ENCODE results near the gene MMAB. TPM values are rescaled to one million over a fixed set of nuclear protein-coding genes. Genes with fewer than 3 reads are reported as not detected.

MMAB gene
- total RNA-seq = 10 to 100 TPM; 13.5 to 24.7 (median 20.1) TPM
- 10 to 100 TPM; 26.6 to 43.3 TPM for polyA plus RNA-seq
- 21.0 reads per million, percentile 51 among the genes with 10 or more reads in this experiment for total RNA-seq

GRCh38 chr12:109573029-109573913, at the start of gene MMAB, which contains the start of gene MVK:
MMAB (minus strand) TSS chr12:109573504; CDS start chr12:109573480, 24 bp downstream.
MVK (plus strand) TSS chr12:109573794; CDS start chr12:109574823, 1,029 bp downstream.
- H3K27ac ChIP-seq (ENCODE audit: low read depth, low read length) = peak within 1 kb of the TSS; percentile 95
- intact Hi-C loops (cut with micrococcal nuclease) = loop anchor here (1.0 to 10.0 kb wide), 14 partner anchors 96 to 1812 kb away; partner anchors contain the start of genes FAM222A (in 2 of the 2), FICD (in 2 of the 2), GLTP (in 2 of the 2) and KCTD10 (in 2 of the 2)
- CTCF ChIA-PET = interaction anchor here (0.6 to 2.0 kb wide), 3 partner anchors 25 to 1649 kb away, joined by 3 to 7 read pairs (median 5); no protein-coding TSS in a partner anchor
- POLR2A ChIA-PET = interaction anchor here (0.5 to 1.6 kb wide), 4 partner anchors 17 to 290 kb away, joined by 3 to 9 read pairs (median 4); partner anchors contain the start of genes KCTD10 and UBE3B
- ATAC-seq = peak; percentile 97
- Mint-ChIP-seq H3K4me3 (peak within 1 kb of the TSS; percentile 90 to 97 (median 94)), H3K36me3 (peaks cover 0 to 28% (median 8%) of the 10 kb centered on the region in 5 donors), H3K4me1 (peaks cover 9 to 39% (median 36%) of the 10 kb centered on the region in 7 donors), H3K27me3 (no peaks in the 10 kb centered on the region), H3K9me3 (peaks cover 0 to 3% (median 0%) of the 10 kb centered on the region in 11 donors), H3K27ac (peak within 1 kb of the TSS; percentile 87 to 100 (median 95))
- H3K4me3 ChIP-seq (ENCODE audit: low read length) = peak within 1 kb of the TSS; percentile 75
- DNase-seq = peak; percentile 87 to 99 (median 99)
- no peaks in the 10 kb centered on the region for H3K27me3 ChIP-seq (ENCODE audit: control insufficient read depth in 2 of 2, insufficient read depth in 2 of 2, low read length in 2 of 2)
- no peaks in the 10 kb centered on the region for H3K9me3 ChIP-seq (ENCODE audit: control insufficient read depth in 2 of 3, low read length in 3 of 3)
- H3K36me3 ChIP-seq (ENCODE audit: control insufficient read depth in 2 of 3, insufficient read depth in 3 of 3, low read length in 3 of 3) = peaks cover 0 to 34% (median 0%) of the 10 kb centered on the region in 3 experiments
- H3K4me1 ChIP-seq (ENCODE audit: control insufficient read depth in 2 of 2, insufficient read depth in 2 of 2, low read length in 2 of 2) = peaks cover 13 to 16% of the 10 kb centered on the region in 2 donors

GRCh38 chr12:109621901-109622364, 48.6 kb upstream of the MMAB start:
- ChIA-PET CTCF (no interaction called here), POLR2A (no interaction called here)

DNA sequence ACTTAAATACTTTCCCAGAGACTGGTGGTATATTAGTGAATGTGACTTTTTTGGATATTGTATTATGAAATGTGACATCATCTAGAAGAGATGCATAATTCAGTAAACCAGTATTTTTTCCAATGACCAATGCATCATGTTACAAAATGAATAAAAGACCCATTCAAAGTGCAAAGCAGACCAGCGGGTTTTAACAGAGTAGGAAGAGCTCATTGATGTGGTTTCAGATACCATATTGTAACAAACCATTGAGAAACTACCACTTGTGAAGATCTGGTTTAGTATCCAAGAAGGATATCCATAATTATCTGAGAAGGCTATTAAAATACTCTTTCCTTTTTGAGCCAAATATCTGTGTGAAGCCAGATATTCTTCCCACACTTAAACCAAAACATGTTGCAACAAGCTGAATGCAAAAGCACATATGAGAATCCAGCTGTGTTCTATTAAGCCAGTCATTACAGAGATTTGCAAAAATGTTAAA, 47.9 kb upstream of the MMAB start:
- Histone ChIP-seq H3K9me3 (ENCODE audit: control insufficient read depth in 2 of 3, low read length in 3 of 3) (no peaks in the 10 kb centered on the region), H3K4me1 (ENCODE audit: control insufficient read depth in 2 of 2, insufficient read depth in 2 of 2, low read length in 2 of 2) (no peaks in the 10 kb centered on the region), H3K4me3 (ENCODE audit: low read length) (no peak overlapping the region), H3K27ac (ENCODE audit: low read depth, low read length) (no peak overlapping the region), H3K27me3 (ENCODE audit: control insufficient read depth in 2 of 2, insufficient read depth in 2 of 2, low read length in 2 of 2) (no peaks in the 10 kb centered on the region), H3K36me3 (ENCODE audit: control insufficient read depth in 2 of 3, insufficient read depth in 3 of 3, low read length in 3 of 3) (no peaks in the 10 kb centered on the region)
- peaks cover 0 to 12% (median 3%) of the 10 kb centered on the region in 7 donors for H3K4me1 Mint-ChIP-seq
- intact Hi-C loops (cut with micrococcal nuclease) = no loop called here
- no peak for ATAC-seq
- peaks cover 0 to 2% (median 0%) of the 10 kb centered on the region in 11 donors for H3K9me3 Mint-ChIP-seq
- DNase-seq = no peak
- no peak overlapping the region for H3K4me3 Mint-ChIP-seq
- H3K27ac Mint-ChIP-seq = no peak overlapping the region
- no peaks in the 10 kb centered on the region for H3K36me3 Mint-ChIP-seq
- ChIA-PET POLR2A (no interaction called here), CTCF (no interaction called here)
- H3K27me3 Mint-ChIP-seq = peaks cover 9 to 32% (median 20%) of the 10 kb centered on the region in 5 donors

More at GRCh38 chr12:109621901-109622364, 48.6 kb upstream of the MMAB start:
- peaks cover 10 to 32% (median 20%) of the 10 kb centered on the region in 5 donors for H3K27me3 Mint-ChIP-seq
- peaks cover 0 to 2% (median 0%) of the 10 kb centered on the region in 11 donors for H3K9me3 Mint-ChIP-seq
- Histone ChIP-seq H3K9me3 (ENCODE audit: control insufficient read depth in 2 of 3, low read length in 3 of 3) (no peaks in the 10 kb centered on the region), H3K27me3 (ENCODE audit: control insufficient read depth in 2 of 2, insufficient read depth in 2 of 2, low read length in 2 of 2) (no peaks in the 10 kb centered on the region), H3K27ac (ENCODE audit: low read depth, low read length) (no peak overlapping the region), H3K4me3 (ENCODE audit: low read length) (no peak overlapping the region), H3K36me3 (ENCODE audit: control insufficient read depth in 2 of 3, insufficient read depth in 3 of 3, low read length in 3 of 3) (no peaks in the 10 kb centered on the region), H3K4me1 (ENCODE audit: control insufficient read depth in 2 of 2, insufficient read depth in 2 of 2, low read length in 2 of 2) (no peaks in the 10 kb centered on the region)
- peaks cover 0 to 3% (median 0%) of the 10 kb centered on the region in 5 donors for H3K36me3 Mint-ChIP-seq
- intact Hi-C loops (cut with micrococcal nuclease) = no loop called here
- ATAC-seq = no peak
- DNase-seq = no peak
- H3K4me3 Mint-ChIP-seq = peak overlapping the region in 4 of 10 donors; percentile 12 to 47 (median 32)
- no peak overlapping the region for H3K27ac Mint-ChIP-seq
- H3K4me1 Mint-ChIP-seq = peaks cover 0 to 12% (median 5%) of the 10 kb centered on the region in 7 donors

DNA sequence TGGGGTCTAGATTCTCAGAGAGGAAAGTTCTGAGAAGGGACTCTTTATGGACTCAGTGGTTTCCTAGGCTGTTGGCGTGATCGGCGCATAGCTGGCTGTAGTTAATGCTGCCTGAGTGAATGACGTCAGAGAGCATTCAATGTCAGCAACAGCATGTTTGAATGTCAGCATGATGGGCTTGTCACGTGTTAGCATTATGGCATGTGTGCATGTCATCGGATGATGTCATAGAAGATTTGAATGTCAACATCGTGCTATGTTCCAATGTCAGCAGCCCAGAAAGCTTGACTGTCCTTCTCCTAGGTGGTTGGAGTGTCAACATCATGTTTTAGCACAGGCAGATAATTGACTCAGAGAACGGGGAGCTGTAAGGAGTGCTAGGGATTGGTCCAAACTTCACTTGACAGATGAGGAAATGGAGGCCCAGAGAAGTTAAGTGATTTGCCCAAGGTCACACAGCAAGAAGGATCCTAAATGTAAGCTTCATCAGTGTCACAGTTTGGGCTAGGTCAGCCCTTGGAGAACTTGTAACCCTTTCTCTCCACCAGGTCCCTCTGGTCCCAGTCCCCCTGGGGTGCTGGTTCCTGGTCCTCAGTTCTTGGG, 45.8 kb upstream of the MMAB start:
- Mint-ChIP-seq H3K27ac (no peak overlapping the region), H3K9me3 (peaks cover 0 to 2% (median 0%) of the 10 kb centered on the region in 11 donors), H3K27me3 (peaks cover 15 to 35% (median 26%) of the 10 kb centered on the region in 5 donors), H3K4me3 (no peak overlapping the region), H3K4me1 (peaks cover 0 to 12% (median 3%) of the 10 kb centered on the region in 7 donors), H3K36me3 (no peaks in the 10 kb centered on the region)
- ChIA-PET POLR2A (no interaction called here), CTCF (no interaction called here)
- intact Hi-C loops (cut with micrococcal nuclease) = no loop called here
- Histone ChIP-seq H3K9me3 (ENCODE audit: control insufficient read depth in 2 of 3, low read length in 3 of 3) (no peaks in the 10 kb centered on the region), H3K27ac (ENCODE audit: low read depth, low read length) (no peak overlapping the region), H3K27me3 (ENCODE audit: control insufficient read depth in 2 of 2, insufficient read depth in 2 of 2, low read length in 2 of 2) (no peaks in the 10 kb centered on the region), H3K4me3 (ENCODE audit: low read length) (no peak overlapping the region), H3K4me1 (ENCODE audit: control insufficient read depth in 2 of 2, insufficient read depth in 2 of 2, low read length in 2 of 2) (no peaks in the 10 kb centered on the region), H3K36me3 (ENCODE audit: control insufficient read depth in 2 of 3, insufficient read depth in 3 of 3, low read length in 3 of 3) (no peaks in the 10 kb centered on the region)
- no peak for ATAC-seq
- no peak for DNase-seq

GRCh38 chr12:109618082-109618481, 44.8 kb upstream of the MMAB start:
- Mint-ChIP-seq H3K4me3 (no peak overlapping the region), H3K27me3 (peaks cover 15 to 39% (median 29%) of the 10 kb centered on the region in 5 donors), H3K36me3 (no peaks in the 10 kb centered on the region), H3K4me1 (peaks cover 0 to 12% (median 3%) of the 10 kb centered on the region in 7 donors), H3K27ac (no peak overlapping the region), H3K9me3 (peaks cover 0 to 2% (median 0%) of the 10 kb centered on the region in 11 donors)
- H3K27ac ChIP-seq (ENCODE audit: low read depth, low read length) = no peak overlapping the region
- H3K4me3 ChIP-seq (ENCODE audit: low read length) = no peak overlapping the region
- H3K9me3 ChIP-seq (ENCODE audit: control insufficient read depth in 2 of 3, low read length in 3 of 3) = no peaks in the 10 kb centered on the region
- H3K4me1 ChIP-seq (ENCODE audit: control insufficient read depth in 2 of 2, insufficient read depth in 2 of 2, low read length in 2 of 2) = no peaks in the 10 kb centered on the region
- ChIA-PET POLR2A (no interaction called here), CTCF (no interaction called here)
- intact Hi-C loops (cut with micrococcal nuclease) = no loop called here
- H3K36me3 ChIP-seq (ENCODE audit: control insufficient read depth in 2 of 3, insufficient read depth in 3 of 3, low read length in 3 of 3) = no peaks in the 10 kb centered on the region
- DNase-seq (no peak), ATAC-seq (no peak)
- no peaks in the 10 kb centered on the region for H3K27me3 ChIP-seq (ENCODE audit: control insufficient read depth in 2 of 2, insufficient read depth in 2 of 2, low read length in 2 of 2)

DNA sequence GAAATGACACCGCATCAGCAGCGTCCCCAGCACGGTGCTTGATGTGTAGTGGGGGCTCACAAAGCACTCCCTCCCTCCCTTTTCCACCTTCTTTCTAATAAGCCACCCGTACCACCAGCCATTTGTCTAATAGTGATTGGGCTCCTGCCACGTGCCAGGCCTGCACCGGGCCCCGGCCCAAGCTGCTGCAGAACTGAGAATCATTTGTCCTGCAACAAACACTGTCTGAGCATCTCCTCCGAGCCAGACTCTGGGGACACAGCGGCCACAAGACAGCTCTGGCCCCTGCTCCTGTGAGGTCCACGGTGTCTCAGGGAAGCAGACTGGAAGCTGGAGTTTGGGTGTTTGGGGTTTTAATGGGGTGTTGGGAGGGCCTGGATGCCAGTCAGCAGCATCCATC, 44.2 kb upstream of the MMAB start:
- H3K9me3 ChIP-seq (ENCODE audit: control insufficient read depth in 2 of 3, low read length in 3 of 3) = no peaks in the 10 kb centered on the region
- ChIA-PET POLR2A (no interaction called here), CTCF (no interaction called here)
- H3K27me3 Mint-ChIP-seq = peaks cover 15 to 42% (median 29%) of the 10 kb centered on the region in 5 donors
- no peak for ATAC-seq
- H3K4me1 ChIP-seq (ENCODE audit: control insufficient read depth in 2 of 2, insufficient read depth in 2 of 2, low read length in 2 of 2) = no peaks in the 10 kb centered on the region
- no peak overlapping the region for H3K27ac Mint-ChIP-seq
- no peak for DNase-seq
- H3K4me3 Mint-ChIP-seq = no peak overlapping the region
- peaks cover 0 to 12% (median 3%) of the 10 kb centered on the region in 7 donors for H3K4me1 Mint-ChIP-seq
- H3K4me3 ChIP-seq (ENCODE audit: low read length) = no peak overlapping the region
- intact Hi-C loops (cut with micrococcal nuclease) = no loop called here
- H3K27ac ChIP-seq (ENCODE audit: low read depth, low read length) = no peak overlapping the region
- peaks cover 0 to 2% (median 0%) of the 10 kb centered on the region in 11 donors for H3K9me3 Mint-ChIP-seq
- H3K36me3 Mint-ChIP-seq = no peaks in the 10 kb centered on the region
- H3K27me3 ChIP-seq (ENCODE audit: control insufficient read depth in 2 of 2, insufficient read depth in 2 of 2, low read length in 2 of 2) = no peaks in the 10 kb centered on the region
- H3K36me3 ChIP-seq (ENCODE audit: control insufficient read depth in 2 of 3, insufficient read depth in 3 of 3, low read length in 3 of 3) = no peaks in the 10 kb centered on the region
